LNCaP clone FGC (cell line): ENCODE data around the gene CFH.

Experiments used
- DNase-seq: peaks from one replicate; pipeline ENCODE4 v3.0.0-alpha.2; 2011; ENCODE audit warnings: low read depth
- H3K4me3 ChIP-seq: 2 replicates; pipeline ENCODE4 v1.5.1; 2011; ENCODE audit warnings: mild to moderate bottlenecking, low read depth, low read length, control low read depth
- TF ChIP-seq, protein P1 (sequence below): IDR thresholded peaks from 2 replicates; pipeline ENCODE4 v1.5.1; 2012; ENCODE audit warnings: mild to moderate bottlenecking; ENCODE audit not compliant: control insufficient read depth, insufficient read depth; ENCODE audit errors: extremely low read depth

Gene CFH

GRCh38 chr1:196677781-196678509, 26.1 kb downstream of the CFH start:
- DNase-seq = no peak
- TF ChIP-seq, protein P1, sequence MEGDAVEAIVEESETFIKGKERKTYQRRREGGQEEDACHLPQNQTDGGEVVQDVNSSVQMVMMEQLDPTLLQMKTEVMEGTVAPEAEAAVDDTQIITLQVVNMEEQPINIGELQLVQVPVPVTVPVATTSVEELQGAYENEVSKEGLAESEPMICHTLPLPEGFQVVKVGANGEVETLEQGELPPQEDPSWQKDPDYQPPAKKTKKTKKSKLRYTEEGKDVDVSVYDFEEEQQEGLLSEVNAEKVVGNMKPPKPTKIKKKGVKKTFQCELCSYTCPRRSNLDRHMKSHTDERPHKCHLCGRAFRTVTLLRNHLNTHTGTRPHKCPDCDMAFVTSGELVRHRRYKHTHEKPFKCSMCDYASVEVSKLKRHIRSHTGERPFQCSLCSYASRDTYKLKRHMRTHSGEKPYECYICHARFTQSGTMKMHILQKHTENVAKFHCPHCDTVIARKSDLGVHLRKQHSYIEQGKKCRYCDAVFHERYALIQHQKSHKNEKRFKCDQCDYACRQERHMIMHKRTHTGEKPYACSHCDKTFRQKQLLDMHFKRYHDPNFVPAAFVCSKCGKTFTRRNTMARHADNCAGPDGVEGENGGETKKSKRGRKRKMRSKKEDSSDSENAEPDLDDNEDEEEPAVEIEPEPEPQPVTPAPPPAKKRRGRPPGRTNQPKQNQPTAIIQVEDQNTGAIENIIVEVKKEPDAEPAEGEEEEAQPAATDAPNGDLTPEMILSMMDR = no peak
- no peak overlapping the region for H3K4me3 ChIP-seq

GRCh38 chr1:196678510-196678884, 26.7 kb downstream of the CFH start:
- TF ChIP-seq, protein P1 = no peak
- no peak for DNase-seq
- no peak overlapping the region for H3K4me3 ChIP-seq

DNA sequence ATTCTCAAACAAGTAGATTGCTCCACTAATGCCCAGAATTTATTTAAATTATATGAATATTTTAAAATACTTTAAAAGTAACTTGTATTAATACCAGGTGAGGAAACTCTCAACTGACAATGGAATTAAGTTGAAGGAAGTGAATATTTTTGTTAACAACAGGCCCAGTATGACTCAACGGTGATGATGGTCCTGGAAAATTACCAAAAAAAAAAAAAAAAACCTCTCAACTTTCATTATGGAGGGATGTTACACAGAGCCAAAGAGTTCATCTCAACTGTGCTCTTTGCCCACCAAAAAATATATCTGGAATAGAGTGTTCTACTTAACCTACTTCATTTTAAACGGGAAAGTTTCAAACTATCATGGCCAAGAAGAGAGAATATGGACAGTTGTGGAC, 28.3 kb downstream of the CFH start:
- H3K4me3 ChIP-seq = no peak overlapping the region
- no peak for DNase-seq
- TF ChIP-seq, protein P1 = no peak

GRCh38 chr1:196684476-196684875, 32.6 kb downstream of the CFH start:
- TF ChIP-seq, protein P1 = no peak
- no peak for DNase-seq
- no peak overlapping the region for H3K4me3 ChIP-seq

GRCh38 chr1:196685506-196685905, 33.7 kb downstream of the CFH start:
- TF ChIP-seq, protein P1 = no peak
- H3K4me3 ChIP-seq = no peak overlapping the region
- no peak for DNase-seq

- H3K4me3 ChIP-seq = no peak overlapping the region
- no peak for DNase-seq
- TF ChIP-seq, protein P1 = no peak
Observed at GRCh38 chr1:196689001-196689400, 37.2 kb downstream of the CFH start.

GRCh38 chr1:196690582-196690981, 38.7 kb downstream of the CFH start:
- peak; percentile 71 for DNase-seq
- TF ChIP-seq, protein P1 = no peak
- peak overlapping the region; percentile 10; the same call in 1 of the 2 replicates for H3K4me3 ChIP-seq
